Muscle layer of duodenum (tissue), 2 donors: ENCODE measurements around the gene KCTD12.

Experiments used
- H3K27ac ChIP-seq: one replicate; pipeline ENCODE4 v1.7.0; 2013; ENCODE audit warnings: mild to moderate bottlenecking, low read length
- H3K27me3 ChIP-seq: one replicate; pipeline ENCODE4 v1.7.0; 2013; ENCODE audit warnings: low read depth, mild to moderate bottlenecking, control low read depth, low read length
- H3K36me3 ChIP-seq, 2 donors: one replicate each; pipeline ENCODE4 v1.7.0; 2013; ENCODE audit warnings: low read length in 2 of 2, control low read depth in 1 of 2, mild to moderate bottlenecking in 1 of 2; ENCODE audit not compliant: insufficient read depth in 2 of 2, control insufficient read depth in 1 of 2
- H3K4me1 ChIP-seq, 2 donors: one replicate each; pipeline ENCODE4 v1.7.0; 2013; ENCODE audit warnings: low read length in 2 of 2, mild to moderate bottlenecking in 2 of 2, control low read depth in 1 of 2, moderate library complexity in 1 of 2; ENCODE audit not compliant: insufficient read depth in 2 of 2, control insufficient read depth in 1 of 2
- H3K4me3 ChIP-seq, 2 donors: one replicate each; pipeline ENCODE4 v1.7.0; 2013; ENCODE audit warnings: low read length in 2 of 2, low read depth in 1 of 2, mild to moderate bottlenecking in 1 of 2
- H3K9me3 ChIP-seq, 2 donors: one replicate each; pipeline ENCODE4 v1.7.0; 2013; ENCODE audit warnings: low read length in 2 of 2, control low read depth in 1 of 2, mild to moderate bottlenecking in 1 of 2; ENCODE audit not compliant: control insufficient read depth in 1 of 2
- donor health status: healthy.

The KCTD12 gene

GRCh38 chr13:76853921-76854608, 32.1 kb downstream of the KCTD12 start:
- no peaks in the 10 kb centered on the region for H3K9me3 ChIP-seq
- H3K27ac ChIP-seq: no peak overlapping the region
- no peaks in the 10 kb centered on the region for H3K4me1 ChIP-seq
- H3K36me3 ChIP-seq: no peaks in the 10 kb centered on the region
- no peak overlapping the region for H3K4me3 ChIP-seq
- H3K27me3 ChIP-seq: no peaks in the 10 kb centered on the region

- no peaks in the 10 kb centered on the region for H3K9me3 ChIP-seq
- H3K27me3 ChIP-seq: no peaks in the 10 kb centered on the region
- no peak overlapping the region for H3K4me3 ChIP-seq
- H3K36me3 ChIP-seq: no peaks in the 10 kb centered on the region
- H3K4me1 ChIP-seq: no peaks in the 10 kb centered on the region
- no peak overlapping the region for H3K27ac ChIP-seq
Measured at GRCh38 chr13:76853481-76853880, 32.7 kb downstream of the KCTD12 start.

- no peak overlapping the region for H3K27ac ChIP-seq
- H3K4me3 ChIP-seq: no peak overlapping the region
- no peaks in the 10 kb centered on the region for H3K36me3 ChIP-seq
- no peaks in the 10 kb centered on the region for H3K4me1 ChIP-seq
- H3K27me3 ChIP-seq: no peaks in the 10 kb centered on the region
- no peaks in the 10 kb centered on the region for H3K9me3 ChIP-seq
Measured at GRCh38 chr13:76852986-76853385, 33.2 kb downstream of the KCTD12 start.

- H3K36me3 ChIP-seq: no peaks in the 10 kb centered on the region
Measured at GRCh38 chr13:76851961-76852360, 34.2 kb downstream of the KCTD12 start.

GRCh38 chr13:76849493-76849892, 36.7 kb downstream of the KCTD12 start:
- Histone ChIP-seq H3K36me3 (no peaks in the 10 kb centered on the region), H3K9me3 (no peaks in the 10 kb centered on the region), H3K4me1 (no peaks in the 10 kb centered on the region), H3K27me3 (no peaks in the 10 kb centered on the region), H3K4me3 (no peak overlapping the region), H3K27ac (no peak overlapping the region)

More at GRCh38 chr13:76851961-76852360, 34.2 kb downstream of the KCTD12 start:
- Histone ChIP-seq H3K9me3 (no peaks in the 10 kb centered on the region), H3K27me3 (no peaks in the 10 kb centered on the region), H3K4me1 (no peaks in the 10 kb centered on the region), H3K4me3 (no peak overlapping the region), H3K27ac (no peak overlapping the region)

GRCh38 chr13:76848596-76848995, 37.6 kb downstream of the KCTD12 start:
- H3K4me3 ChIP-seq: no peak overlapping the region
- H3K9me3 ChIP-seq: no peaks in the 10 kb centered on the region

DNA sequence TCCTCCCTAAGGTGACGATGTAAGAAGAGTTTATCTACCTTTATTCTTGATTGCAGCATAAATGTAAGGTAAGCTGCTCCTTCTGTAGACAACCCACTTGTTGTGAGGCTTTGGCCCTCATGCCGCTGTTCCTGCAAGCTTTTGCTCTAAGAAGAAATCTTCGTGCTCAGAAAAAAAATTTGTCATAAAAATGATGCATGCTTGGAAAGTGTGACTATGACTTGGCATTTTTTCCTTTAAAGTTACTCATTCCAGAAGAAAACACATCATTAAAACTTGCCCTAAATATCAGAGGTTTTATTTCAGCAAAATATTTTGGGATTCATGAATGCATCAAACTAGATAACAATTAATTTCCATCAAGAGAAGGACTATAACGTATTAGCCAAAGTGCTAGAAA, 39.8 kb downstream of the KCTD12 start:
- no peaks in the 10 kb centered on the region for H3K36me3 ChIP-seq
- no peaks in the 10 kb centered on the region for H3K9me3 ChIP-seq
- H3K4me3 ChIP-seq: no peak overlapping the region
- no peak overlapping the region for H3K27ac ChIP-seq
- H3K27me3 ChIP-seq: no peaks in the 10 kb centered on the region
- no peaks in the 10 kb centered on the region for H3K4me1 ChIP-seq

More at GRCh38 chr13:76848596-76848995, 37.6 kb downstream of the KCTD12 start:
- Histone ChIP-seq H3K36me3 (no peaks in the 10 kb centered on the region), H3K4me1 (no peaks in the 10 kb centered on the region), H3K27me3 (no peaks in the 10 kb centered on the region), H3K27ac (no peak overlapping the region)

DNA sequence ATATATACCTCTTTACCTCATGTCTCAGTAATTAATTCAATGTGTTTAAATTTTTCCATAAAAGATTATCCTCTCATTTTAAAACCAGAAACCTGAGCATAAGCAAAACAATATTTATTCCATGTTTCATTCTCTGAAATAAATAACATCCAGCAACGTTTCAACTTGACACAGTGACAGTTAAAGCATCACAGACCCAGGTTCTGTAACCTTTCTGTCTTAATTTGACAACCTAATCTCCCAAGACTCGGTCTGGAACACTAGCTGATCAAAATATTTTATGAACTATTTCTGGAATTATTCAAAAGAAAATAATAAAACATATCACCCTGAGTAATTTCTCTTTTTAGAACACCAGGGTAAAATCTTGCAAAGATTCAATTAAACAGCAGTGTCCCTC, 40.3 kb downstream of the KCTD12 start:
- Histone ChIP-seq H3K27ac (no peak overlapping the region), H3K27me3 (no peaks in the 10 kb centered on the region), H3K4me3 (no peak overlapping the region), H3K9me3 (no peaks in the 10 kb centered on the region), H3K4me1 (no peaks in the 10 kb centered on the region), H3K36me3 (no peaks in the 10 kb centered on the region)

DNA sequence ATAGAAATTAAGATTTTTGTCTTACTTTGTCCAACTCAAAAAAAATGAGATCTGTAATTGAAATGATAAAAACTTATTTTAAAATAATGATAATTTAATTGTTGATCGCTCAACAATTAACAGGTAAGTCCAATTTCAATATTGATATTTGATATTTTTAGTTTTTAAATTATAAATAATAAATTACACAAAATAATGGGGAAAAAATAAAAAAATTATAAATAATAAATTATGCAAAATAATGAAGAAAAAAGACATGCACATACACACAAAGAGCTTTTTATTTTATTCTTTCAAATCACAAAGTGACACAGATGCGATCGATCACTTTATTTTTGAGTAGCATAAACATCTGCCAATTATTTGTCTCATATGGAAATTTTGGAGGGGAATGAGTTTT, 40.8 kb downstream of the KCTD12 start:
- no peak overlapping the region for H3K27ac ChIP-seq
- no peaks in the 10 kb centered on the region for H3K9me3 ChIP-seq
- no peaks in the 10 kb centered on the region for H3K36me3 ChIP-seq
- H3K4me1 ChIP-seq: no peaks in the 10 kb centered on the region
- H3K4me3 ChIP-seq: no peak overlapping the region
- H3K27me3 ChIP-seq: no peaks in the 10 kb centered on the region

- Histone ChIP-seq H3K27ac (no peak overlapping the region), H3K4me1 (no peaks in the 10 kb centered on the region), H3K4me3 (no peak overlapping the region), H3K27me3 (no peaks in the 10 kb centered on the region), H3K36me3 (no peaks in the 10 kb centered on the region), H3K9me3 (no peaks in the 10 kb centered on the region)
Measured at GRCh38 chr13:76837801-76838200, 48.4 kb downstream of the KCTD12 start.

DNA sequence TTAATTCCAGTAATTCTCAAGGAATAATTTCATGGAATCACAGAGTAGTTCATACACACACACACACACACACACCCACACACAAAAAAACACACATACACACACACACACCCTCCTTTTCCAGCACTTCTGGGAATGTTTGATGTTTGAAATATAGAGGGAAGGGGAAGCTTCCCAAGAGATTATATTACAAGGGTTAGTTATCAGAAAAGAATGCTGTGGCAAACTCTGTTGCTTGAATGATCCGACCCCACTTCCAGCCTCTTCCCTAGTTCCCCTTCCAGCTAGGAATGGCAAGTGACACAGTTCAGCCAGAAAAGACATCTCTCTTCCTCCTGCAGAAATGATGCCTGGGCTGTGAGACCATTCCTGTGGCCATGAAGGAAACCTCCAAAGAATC, 49.9 kb downstream of the KCTD12 start:
- no peaks in the 10 kb centered on the region for H3K9me3 ChIP-seq
- H3K4me3 ChIP-seq: no peak overlapping the region
- no peaks in the 10 kb centered on the region for H3K27me3 ChIP-seq
- no peak overlapping the region for H3K27ac ChIP-seq
- no peaks in the 10 kb centered on the region for H3K4me1 ChIP-seq
- no peaks in the 10 kb centered on the region for H3K36me3 ChIP-seq

DNA sequence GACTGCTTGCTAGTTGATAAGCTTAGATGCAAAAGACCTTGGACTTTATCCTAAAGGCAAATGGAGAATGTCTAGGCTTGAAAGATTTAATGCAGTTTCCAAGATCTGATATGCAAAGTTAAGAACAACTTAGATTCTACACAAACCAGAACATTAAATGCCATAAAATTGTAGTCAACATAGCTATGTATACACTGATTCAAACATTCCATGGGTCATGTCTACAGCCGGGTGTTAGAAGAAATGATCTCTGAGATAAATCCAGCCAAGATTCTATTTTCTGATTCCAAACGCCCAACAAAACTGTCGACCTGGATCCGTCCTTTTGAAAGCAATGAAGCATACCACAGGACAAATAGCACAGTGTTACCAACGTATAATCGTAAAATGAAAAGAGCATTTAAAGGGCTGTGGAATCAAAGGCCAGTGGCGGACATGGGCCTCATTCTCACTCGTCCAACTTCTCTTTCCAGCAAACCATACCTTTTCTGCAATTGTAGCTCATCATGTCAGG, 52.7 kb downstream of the KCTD12 start:
- Histone ChIP-seq H3K36me3 (no peaks in the 10 kb centered on the region), H3K4me3 (no peak overlapping the region), H3K4me1 (peaks cover 0 to 5% of the 10 kb centered on the region in 2 donors), H3K27me3 (no peaks in the 10 kb centered on the region), H3K27ac (no peak overlapping the region), H3K9me3 (no peaks in the 10 kb centered on the region)
